ENCODE results near the gene RBMS3.

DNA sequence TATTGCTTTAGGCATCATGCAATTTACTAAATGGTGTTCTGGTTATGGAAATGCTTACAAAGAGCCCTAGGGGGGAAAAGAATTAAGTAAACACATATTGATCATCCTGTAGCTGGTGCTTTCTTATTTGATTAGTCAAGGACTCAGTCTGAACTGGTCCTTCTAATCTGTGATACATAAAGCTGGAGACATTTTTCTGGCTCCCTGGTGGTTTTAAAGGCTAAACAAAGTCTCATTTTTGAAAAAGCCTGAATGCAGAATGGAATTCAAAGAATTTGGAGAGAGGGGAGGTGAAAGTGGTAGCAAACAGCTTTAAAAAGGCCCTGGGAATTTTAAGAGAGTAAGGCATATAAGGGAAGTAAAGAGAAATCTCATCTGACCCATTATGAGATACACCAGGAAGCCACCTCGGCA, 149.7 kb downstream of the RBMS3 start:
- TF ChIP-seq, protein P1, sequence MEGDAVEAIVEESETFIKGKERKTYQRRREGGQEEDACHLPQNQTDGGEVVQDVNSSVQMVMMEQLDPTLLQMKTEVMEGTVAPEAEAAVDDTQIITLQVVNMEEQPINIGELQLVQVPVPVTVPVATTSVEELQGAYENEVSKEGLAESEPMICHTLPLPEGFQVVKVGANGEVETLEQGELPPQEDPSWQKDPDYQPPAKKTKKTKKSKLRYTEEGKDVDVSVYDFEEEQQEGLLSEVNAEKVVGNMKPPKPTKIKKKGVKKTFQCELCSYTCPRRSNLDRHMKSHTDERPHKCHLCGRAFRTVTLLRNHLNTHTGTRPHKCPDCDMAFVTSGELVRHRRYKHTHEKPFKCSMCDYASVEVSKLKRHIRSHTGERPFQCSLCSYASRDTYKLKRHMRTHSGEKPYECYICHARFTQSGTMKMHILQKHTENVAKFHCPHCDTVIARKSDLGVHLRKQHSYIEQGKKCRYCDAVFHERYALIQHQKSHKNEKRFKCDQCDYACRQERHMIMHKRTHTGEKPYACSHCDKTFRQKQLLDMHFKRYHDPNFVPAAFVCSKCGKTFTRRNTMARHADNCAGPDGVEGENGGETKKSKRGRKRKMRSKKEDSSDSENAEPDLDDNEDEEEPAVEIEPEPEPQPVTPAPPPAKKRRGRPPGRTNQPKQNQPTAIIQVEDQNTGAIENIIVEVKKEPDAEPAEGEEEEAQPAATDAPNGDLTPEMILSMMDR (IDR thresholded peaks at IDR 0.05): no peak
- TF ChIP-seq POLR2A (IDR thresholded peaks at IDR 0.05): no peak
- TF ChIP-seq EP300 (IDR thresholded peaks at IDR 0.05; ENCODE audit: low read depth): no peak
